Ishikawa (cell line): ENCODE measurements around the gene CALML6.

Source experiments
- CEBPB ChIP-seq: IDR thresholded peaks from 2 replicates; pipeline ENCODE4 v1.6.1; 2012
- EGR1 ChIP-seq: IDR thresholded peaks from 2 replicates; pipeline ENCODE4 v1.6.1; 2012
- EP300 ChIP-seq: IDR thresholded peaks from 2 replicates; pipeline ENCODE4 v1.6.1; 2012; ENCODE audit warnings: borderline replicate concordance
- FOXM1 ChIP-seq: IDR thresholded peaks from 2 replicates; pipeline ENCODE4 v1.6.1; 2012; ENCODE audit warnings: low read depth, borderline replicate concordance
- NFIC ChIP-seq: IDR thresholded peaks from 2 replicates; pipeline ENCODE4 v1.6.1; 2012
- RAD21 ChIP-seq: IDR thresholded peaks from 2 replicates; pipeline ENCODE4 v1.6.1; 2012; ENCODE audit warnings: low read depth
- TAF1 ChIP-seq: IDR thresholded peaks from 2 replicates; pipeline ENCODE4 v1.6.1; 2012; ENCODE audit warnings: low read depth, mild to moderate bottlenecking
- USF1 ChIP-seq: IDR thresholded peaks from 2 replicates; pipeline ENCODE4 v1.6.1; 2012
- YY1 ChIP-seq: IDR thresholded peaks from 2 replicates; pipeline ENCODE4 v1.6.1; 2012; ENCODE audit warnings: low read depth
- ZBTB7A ChIP-seq: IDR thresholded peaks from 2 replicates; pipeline ENCODE4 v1.6.1; 2012; ENCODE audit warnings: low read depth
- TF ChIP-seq, protein P1 (sequence below): IDR thresholded peaks from 2 replicates; pipeline ENCODE4 v1.6.1; 2012; ENCODE audit warnings: low read depth, mild to moderate bottlenecking
- TF ChIP-seq, protein P2 (sequence below): IDR thresholded peaks from 2 replicates; pipeline ENCODE4 v1.6.1; 2012

DNA sequence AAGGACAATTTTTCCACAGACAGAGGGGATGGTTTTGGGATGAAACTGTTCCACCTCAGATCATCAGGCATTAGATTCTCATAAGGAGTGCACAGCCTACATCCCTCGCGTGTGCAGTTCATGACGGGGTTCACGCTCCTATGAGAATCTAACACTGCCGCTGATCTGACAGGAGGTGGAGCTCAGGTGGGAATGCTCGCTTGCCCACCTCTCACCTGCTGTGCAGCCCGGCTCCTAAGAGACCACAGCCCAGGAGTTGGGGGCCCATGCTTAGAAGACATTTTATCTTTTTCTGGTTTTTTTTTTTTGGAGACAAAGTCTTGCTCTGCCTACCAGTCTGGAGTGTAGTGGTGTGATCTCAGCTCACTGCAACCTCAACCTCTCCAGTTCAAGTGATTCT lies 40.2 kb upstream of the CALML6 start:
- TF ChIP-seq ZBTB7A (no peak), TAF1 (no peak), CEBPB (no peak), FOXM1 (no peak), EP300 (no peak), EGR1 (no peak), NFIC (no peak), USF1 (no peak), RAD21 (no peak), YY1 (no peak)
- TF ChIP-seq, protein P1, sequence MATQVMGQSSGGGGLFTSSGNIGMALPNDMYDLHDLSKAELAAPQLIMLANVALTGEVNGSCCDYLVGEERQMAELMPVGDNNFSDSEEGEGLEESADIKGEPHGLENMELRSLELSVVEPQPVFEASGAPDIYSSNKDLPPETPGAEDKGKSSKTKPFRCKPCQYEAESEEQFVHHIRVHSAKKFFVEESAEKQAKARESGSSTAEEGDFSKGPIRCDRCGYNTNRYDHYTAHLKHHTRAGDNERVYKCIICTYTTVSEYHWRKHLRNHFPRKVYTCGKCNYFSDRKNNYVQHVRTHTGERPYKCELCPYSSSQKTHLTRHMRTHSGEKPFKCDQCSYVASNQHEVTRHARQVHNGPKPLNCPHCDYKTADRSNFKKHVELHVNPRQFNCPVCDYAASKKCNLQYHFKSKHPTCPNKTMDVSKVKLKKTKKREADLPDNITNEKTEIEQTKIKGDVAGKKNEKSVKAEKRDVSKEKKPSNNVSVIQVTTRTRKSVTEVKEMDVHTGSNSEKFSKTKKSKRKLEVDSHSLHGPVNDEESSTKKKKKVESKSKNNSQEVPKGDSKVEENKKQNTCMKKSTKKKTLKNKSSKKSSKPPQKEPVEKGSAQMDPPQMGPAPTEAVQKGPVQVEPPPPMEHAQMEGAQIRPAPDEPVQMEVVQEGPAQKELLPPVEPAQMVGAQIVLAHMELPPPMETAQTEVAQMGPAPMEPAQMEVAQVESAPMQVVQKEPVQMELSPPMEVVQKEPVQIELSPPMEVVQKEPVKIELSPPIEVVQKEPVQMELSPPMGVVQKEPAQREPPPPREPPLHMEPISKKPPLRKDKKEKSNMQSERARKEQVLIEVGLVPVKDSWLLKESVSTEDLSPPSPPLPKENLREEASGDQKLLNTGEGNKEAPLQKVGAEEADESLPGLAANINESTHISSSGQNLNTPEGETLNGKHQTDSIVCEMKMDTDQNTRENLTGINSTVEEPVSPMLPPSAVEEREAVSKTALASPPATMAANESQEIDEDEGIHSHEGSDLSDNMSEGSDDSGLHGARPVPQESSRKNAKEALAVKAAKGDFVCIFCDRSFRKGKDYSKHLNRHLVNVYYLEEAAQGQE = no peak
- TF ChIP-seq, protein P2, sequence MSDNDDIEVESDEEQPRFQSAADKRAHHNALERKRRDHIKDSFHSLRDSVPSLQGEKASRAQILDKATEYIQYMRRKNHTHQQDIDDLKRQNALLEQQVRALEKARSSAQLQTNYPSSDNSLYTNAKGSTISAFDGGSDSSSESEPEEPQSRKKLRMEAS = no peak
